ENCODE data around the gene ACBD4. TPM values are rescaled to one million over a fixed set of nuclear protein-coding genes. Genes with fewer than 3 reads are reported as not detected.

The ACBD4 gene
- total and polyA plus RNA-seq, 2 of the 13 experiments (the other 11 are each of a cell fraction or from before 2014, with no cell fraction given) = 16.1 to 26.9 TPM

DNA sequence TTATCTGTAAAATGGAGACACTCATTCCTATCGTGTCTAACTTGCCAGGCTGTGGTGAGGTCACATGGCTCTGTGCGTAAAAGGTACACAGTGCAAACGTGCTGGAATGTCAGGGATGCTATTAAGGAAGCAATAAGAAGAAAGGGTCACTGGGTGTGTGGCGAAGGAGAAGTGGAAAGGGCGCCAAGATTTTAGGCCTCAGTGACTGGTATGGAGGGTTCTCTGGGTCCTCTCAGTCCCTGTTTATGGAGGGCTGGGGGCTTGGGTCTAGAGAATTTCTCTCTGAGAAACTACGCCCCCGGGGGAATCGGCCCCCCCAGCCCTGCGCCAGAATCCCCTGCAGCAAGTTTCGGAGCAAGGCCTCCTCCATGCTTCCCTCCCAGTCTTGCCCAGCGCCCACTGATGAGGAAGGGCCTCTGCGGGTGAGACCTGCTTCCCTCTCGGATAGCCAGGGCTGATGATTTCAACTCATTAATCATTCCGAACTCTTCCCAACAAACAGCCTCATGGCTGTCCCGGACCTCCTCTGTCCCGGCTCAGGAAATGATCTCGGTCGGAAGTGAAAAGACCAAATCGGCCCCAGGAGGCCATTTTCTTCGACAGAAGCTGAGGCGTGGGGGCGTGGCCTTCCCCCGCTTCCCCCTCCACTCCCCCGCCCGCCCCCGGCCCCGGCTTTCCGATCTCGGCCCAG is 11.5 kb downstream of the ACBD4 start (continued):
- TF ChIP-seq POGK (CRISPR knock-in tag; conservative IDR thresholded peaks at IDR 0.05) (no peak), ZNF24 (IDR thresholded peaks at IDR 0.05) (no peak), ZNF619 (CRISPR knock-in tag; IDR thresholded peaks at IDR 0.05) (peak; percentile 12; the same call in 1 of the 2 replicates), ZNF580 (CRISPR knock-in tag; IDR thresholded peaks at IDR 0.05; ENCODE audit: borderline replicate concordance, low read depth) (no peak), SRF (IDR thresholded peaks at IDR 0.05; ENCODE audit: low read depth, low read length) (peak; percentile 72), GABPB1 (CRISPR knock-in tag; IDR thresholded peaks at IDR 0.05) (no peak; the same call in 1 of the 2 replicates), PHF8 (CRISPR knock-in tag; IDR thresholded peaks at IDR 0.05) (peak; percentile 79), KDM1A (CRISPR knock-in tag; IDR thresholded peaks at IDR 0.05) (no peak), IKZF1 (IDR thresholded peaks at IDR 0.05) (no peak), TSC22D2 (CRISPR knock-in tag; IDR thresholded peaks at IDR 0.05; ENCODE audit: borderline replicate concordance) (no peak), TFDP2 (CRISPR knock-in tag; IDR thresholded peaks at IDR 0.05) (no peak), CREM (IDR thresholded peaks at IDR 0.05) (no peak; the same call in 1 of the 2 replicates), CREM (CRISPR knock-in tag; IDR thresholded peaks at IDR 0.05) (no peak), NBN (conservative IDR thresholded peaks at IDR 0.05) (no peak), ZBTB3 (CRISPR knock-in tag; IDR thresholded peaks at IDR 0.05; ENCODE audit: borderline replicate concordance, low read depth) (no peak), CENPBD1 (CRISPR knock-in tag; IDR thresholded peaks at IDR 0.05; ENCODE audit: borderline replicate concordance, low read depth) (no peak), MED8 (CRISPR knock-in tag; IDR thresholded peaks at IDR 0.05; ENCODE audit: insufficient replicate concordance) (no peak)
- TF ChIP-seq, protein P1, sequence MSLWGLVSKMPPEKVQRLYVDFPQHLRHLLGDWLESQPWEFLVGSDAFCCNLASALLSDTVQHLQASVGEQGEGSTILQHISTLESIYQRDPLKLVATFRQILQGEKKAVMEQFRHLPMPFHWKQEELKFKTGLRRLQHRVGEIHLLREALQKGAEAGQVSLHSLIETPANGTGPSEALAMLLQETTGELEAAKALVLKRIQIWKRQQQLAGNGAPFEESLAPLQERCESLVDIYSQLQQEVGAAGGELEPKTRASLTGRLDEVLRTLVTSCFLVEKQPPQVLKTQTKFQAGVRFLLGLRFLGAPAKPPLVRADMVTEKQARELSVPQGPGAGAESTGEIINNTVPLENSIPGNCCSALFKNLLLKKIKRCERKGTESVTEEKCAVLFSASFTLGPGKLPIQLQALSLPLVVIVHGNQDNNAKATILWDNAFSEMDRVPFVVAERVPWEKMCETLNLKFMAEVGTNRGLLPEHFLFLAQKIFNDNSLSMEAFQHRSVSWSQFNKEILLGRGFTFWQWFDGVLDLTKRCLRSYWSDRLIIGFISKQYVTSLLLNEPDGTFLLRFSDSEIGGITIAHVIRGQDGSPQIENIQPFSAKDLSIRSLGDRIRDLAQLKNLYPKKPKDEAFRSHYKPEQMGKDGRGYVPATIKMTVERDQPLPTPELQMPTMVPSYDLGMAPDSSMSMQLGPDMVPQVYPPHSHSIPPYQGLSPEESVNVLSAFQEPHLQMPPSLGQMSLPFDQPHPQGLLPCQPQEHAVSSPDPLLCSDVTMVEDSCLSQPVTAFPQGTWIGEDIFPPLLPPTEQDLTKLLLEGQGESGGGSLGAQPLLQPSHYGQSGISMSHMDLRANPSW (CRISPR knock-in tag; IDR thresholded peaks at IDR 0.05; ENCODE audit: borderline replicate concordance) = no peak
- TF ChIP-seq, protein P2, sequence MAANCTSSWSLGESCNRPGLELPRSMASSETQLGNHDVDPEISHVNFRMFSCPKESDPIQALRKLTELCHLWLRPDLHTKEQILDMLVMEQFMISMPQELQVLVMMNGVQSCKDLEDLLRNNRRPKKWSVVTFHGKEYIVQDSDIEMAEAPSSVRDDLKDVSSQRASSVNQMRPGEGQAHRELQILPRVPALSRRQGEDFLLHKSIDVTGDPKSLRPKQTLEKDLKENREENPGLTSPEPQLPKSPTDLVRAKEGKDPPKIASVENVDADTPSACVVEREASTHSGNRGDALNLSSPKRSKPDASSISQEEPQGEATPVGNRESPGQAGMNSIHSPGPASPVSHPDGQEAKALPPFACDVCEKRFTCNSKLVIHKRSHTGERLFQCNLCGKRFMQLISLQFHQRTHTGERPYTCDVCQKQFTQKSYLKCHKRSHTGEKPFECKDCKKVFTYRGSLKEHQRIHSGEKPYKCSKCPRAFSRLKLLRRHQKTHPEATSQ (CRISPR knock-in tag; IDR thresholded peaks at IDR 0.05; ENCODE audit: borderline replicate concordance) = no peak
- TF ChIP-seq, protein P3, sequence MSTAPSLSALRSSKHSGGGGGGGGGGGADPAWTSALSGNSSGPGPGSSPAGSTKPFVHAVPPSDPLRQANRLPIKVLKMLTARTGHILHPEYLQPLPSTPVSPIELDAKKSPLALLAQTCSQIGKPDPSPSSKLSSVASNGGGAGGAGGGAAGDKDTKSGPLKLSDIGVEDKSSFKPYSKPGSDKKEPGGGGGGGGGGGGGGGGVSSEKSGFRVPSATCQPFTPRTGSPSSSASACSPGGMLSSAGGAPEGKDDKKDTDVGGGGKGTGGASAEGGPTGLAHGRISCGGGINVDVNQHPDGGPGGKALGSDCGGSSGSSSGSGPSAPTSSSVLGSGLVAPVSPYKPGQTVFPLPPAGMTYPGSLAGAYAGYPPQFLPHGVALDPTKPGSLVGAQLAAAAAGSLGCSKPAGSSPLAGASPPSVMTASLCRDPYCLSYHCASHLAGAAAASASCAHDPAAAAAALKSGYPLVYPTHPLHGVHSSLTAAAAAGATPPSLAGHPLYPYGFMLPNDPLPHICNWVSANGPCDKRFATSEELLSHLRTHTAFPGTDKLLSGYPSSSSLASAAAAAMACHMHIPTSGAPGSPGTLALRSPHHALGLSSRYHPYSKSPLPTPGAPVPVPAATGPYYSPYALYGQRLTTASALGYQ (CRISPR knock-in tag; IDR thresholded peaks at IDR 0.05) = no peak
